Measurements from ENCODE around the gene GPR42. TPM values are rescaled to one million over a fixed set of nuclear protein-coding genes. Genes with fewer than 3 reads are reported as not detected.

Gene GPR42
- total and polyA plus RNA-seq, 2 donors (not counting 1 experiment from before 2014, with no cell fraction given): 0.10 TPM; not detected in 1

DNA sequence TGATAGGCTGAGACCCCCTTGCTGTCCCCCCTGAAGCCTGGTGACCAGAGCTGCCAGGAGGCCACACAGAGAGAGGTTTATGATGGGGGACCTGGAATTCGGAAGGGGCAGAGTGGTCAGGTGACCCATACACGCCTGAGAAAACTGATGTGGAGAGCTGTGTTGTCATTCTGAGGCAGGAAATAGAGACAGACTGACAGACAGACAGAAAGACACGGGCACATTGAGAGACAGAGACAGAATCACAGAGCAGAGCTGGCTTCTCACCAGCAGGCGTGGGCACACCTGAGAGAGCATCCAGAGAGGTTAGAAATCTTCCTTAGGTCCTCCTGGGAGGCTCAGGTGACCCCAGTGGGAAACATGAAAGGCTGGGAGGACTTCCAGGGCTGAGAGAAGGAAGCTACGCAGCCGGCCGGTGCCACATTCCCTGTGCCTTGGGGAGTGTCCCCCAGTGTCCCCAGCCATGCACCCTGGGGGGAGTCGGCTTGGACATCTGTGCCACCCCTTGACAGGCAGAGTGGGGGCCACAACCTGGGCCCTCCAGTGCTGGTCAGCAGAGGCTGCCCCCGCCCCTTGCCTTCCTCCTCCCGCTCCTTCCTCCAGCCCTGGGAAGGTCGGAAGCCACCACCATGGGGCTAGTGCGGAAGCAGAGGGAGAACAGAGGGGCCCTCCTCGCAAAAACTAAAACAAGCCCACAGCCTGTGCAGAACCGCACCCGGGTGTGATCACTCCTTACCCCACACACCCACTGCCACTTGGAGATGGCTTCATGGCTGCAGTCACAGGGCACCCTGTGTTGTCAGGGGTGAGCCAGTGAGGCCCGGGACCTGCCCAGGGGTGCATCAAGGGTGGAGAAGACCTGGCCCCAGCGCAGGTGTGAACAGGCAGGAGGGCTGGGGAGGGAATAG lies 21.0 kb upstream of the GPR42 start:
- POLR2A ChIA-PET: interaction anchor here (0.5 to 3.1 kb wide), 7 partner anchors 13 to 113 kb away, joined by 3 to 12 read pairs (median 3); partner anchors contain the start of gene CD22
- Mint-ChIP-seq H3K27me3 (no peaks in the 10 kb centered on the region), H3K4me3 (peak overlapping the region; percentile 39), H3K27ac (peak overlapping the region; percentile 51), H3K4me1 (peaks cover 63% of the 10 kb centered on the region), H3K9me3 (ENCODE audit: insufficient read depth) (no peaks in the 10 kb centered on the region)
- WGBS (ENCODE audit: insufficient coverage): 89% methylated on average over 15 of the region's 17 CpGs
- H3K9ac ChIP-seq (ENCODE audit: low read length): no peak overlapping the region
- no peaks in the 10 kb centered on the region for H3K27me3 ChIP-seq (replicated peaks in 1 of 4; ENCODE audit: control extremely low read depth in 1 of 4, control insufficient read depth in 3 of 4, insufficient read depth in 4 of 4, low read length in 3 of 4)
- CTCF ChIA-PET: interaction anchor here (1.0 to 13.5 kb wide), 5 partner anchors 15 to 146 kb away, joined by 3 to 234 read pairs (median 19); no protein-coding TSS in a partner anchor
- no peaks in the 10 kb centered on the region for H3K79me2 ChIP-seq (ENCODE audit: control insufficient read depth, insufficient read depth, low read length)
- TF ChIP-seq, protein P1, sequence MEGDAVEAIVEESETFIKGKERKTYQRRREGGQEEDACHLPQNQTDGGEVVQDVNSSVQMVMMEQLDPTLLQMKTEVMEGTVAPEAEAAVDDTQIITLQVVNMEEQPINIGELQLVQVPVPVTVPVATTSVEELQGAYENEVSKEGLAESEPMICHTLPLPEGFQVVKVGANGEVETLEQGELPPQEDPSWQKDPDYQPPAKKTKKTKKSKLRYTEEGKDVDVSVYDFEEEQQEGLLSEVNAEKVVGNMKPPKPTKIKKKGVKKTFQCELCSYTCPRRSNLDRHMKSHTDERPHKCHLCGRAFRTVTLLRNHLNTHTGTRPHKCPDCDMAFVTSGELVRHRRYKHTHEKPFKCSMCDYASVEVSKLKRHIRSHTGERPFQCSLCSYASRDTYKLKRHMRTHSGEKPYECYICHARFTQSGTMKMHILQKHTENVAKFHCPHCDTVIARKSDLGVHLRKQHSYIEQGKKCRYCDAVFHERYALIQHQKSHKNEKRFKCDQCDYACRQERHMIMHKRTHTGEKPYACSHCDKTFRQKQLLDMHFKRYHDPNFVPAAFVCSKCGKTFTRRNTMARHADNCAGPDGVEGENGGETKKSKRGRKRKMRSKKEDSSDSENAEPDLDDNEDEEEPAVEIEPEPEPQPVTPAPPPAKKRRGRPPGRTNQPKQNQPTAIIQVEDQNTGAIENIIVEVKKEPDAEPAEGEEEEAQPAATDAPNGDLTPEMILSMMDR (IDR thresholded peaks at IDR 0.05): no peak
- TF ChIP-seq EZH2 (IDR thresholded peaks at IDR 0.05; ENCODE audit: borderline replicate concordance, insufficient read depth, low read depth, low read length, poor library complexity, severe bottlenecking): no peak
- peaks cover 15% of the 10 kb centered on the region for H4K20me1 ChIP-seq (ENCODE audit: control insufficient read depth, insufficient read depth, low read length, poor library complexity, severe bottlenecking)
- H3K36me3 ChIP-seq (replicated peaks in 1 of 2; ENCODE audit: control extremely low read depth in 1 of 2, control insufficient read depth in 1 of 2, extremely low read depth in 1 of 2, insufficient read depth in 2 of 2, low read length in 1 of 2): peaks cover 0 to 23% of the 10 kb centered on the region in 2 experiments
- H3K4me1 ChIP-seq (ENCODE audit: control insufficient read depth in 2 of 2, insufficient read depth in 2 of 2, low read length in 2 of 2): peaks cover 58 to 72% of the 10 kb centered on the region in 2 donors
- H3K4me3 ChIP-seq (ENCODE audit: control extremely low read depth in 1 of 5, extremely low read depth in 1 of 5, insufficient read depth in 1 of 5, low read depth in 2 of 5, low read length in 4 of 5): no peak overlapping the region
- H3K9me3 ChIP-seq (ENCODE audit: control extremely low read depth in 1 of 3, control insufficient read depth in 2 of 3, insufficient read depth in 1 of 3, low read length in 2 of 3): peaks cover 0 to 10% (median 0%) of the 10 kb centered on the region in 3 donors
- peak; percentile 49 for DNase-seq
- intact Hi-C loops (cut with micrococcal nuclease): loop anchor here (5.0 to 10.0 kb wide), 3 partner anchors 68 to 365 kb away; partner anchors contain the start of genes HAMP and KMT2B
- H3K4me2 ChIP-seq (replicated peaks; ENCODE audit: low read depth, low read length, poor library complexity, severe bottlenecking): peak overlapping the region; percentile 65
- H2AFZ ChIP-seq (ENCODE audit: insufficient read depth, low read depth, low read length, poor library complexity, severe bottlenecking): no peak overlapping the region
- peak overlapping the region in 1 of 2 donors; percentile 35 for H3K27ac ChIP-seq (ENCODE audit: low read length in 2 of 2)
- no peak for ATAC-seq (ENCODE audit: low read depth)

Data from B cell (primary cell).